Measurements from ENCODE around the gene CSHL1.
"Not testable (repeated sequence)": the region's sequence is repeated elsewhere in the genome, so short reads cannot be mapped to it uniquely, and the experiment has no call there.

DNA sequence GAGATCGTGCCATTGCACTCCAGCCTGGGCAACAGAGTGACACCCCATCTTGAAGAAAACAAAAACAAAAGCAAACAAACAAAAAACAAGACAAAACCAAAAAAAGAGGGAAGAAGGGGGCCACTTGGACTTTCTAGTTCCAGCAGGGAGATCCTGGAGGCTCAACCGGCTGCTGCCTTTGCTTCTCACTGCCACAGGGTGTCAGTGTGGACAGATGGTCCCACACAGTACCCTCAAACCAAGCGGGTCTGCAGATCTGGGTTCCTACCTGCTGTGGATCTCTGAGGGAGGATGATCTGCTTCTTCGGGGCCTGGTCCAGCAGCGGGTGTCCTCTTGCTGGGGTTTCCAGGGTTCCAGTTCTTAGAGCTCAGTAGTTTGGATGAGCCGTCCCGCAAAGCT, 44.4 kb downstream of the CSHL1 start:
- TF ChIP-seq POLR2A (IDR thresholded peaks at IDR 0.05): not testable (repeated sequence)
- TF ChIP-seq, protein P1, sequence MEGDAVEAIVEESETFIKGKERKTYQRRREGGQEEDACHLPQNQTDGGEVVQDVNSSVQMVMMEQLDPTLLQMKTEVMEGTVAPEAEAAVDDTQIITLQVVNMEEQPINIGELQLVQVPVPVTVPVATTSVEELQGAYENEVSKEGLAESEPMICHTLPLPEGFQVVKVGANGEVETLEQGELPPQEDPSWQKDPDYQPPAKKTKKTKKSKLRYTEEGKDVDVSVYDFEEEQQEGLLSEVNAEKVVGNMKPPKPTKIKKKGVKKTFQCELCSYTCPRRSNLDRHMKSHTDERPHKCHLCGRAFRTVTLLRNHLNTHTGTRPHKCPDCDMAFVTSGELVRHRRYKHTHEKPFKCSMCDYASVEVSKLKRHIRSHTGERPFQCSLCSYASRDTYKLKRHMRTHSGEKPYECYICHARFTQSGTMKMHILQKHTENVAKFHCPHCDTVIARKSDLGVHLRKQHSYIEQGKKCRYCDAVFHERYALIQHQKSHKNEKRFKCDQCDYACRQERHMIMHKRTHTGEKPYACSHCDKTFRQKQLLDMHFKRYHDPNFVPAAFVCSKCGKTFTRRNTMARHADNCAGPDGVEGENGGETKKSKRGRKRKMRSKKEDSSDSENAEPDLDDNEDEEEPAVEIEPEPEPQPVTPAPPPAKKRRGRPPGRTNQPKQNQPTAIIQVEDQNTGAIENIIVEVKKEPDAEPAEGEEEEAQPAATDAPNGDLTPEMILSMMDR (IDR thresholded peaks at IDR 0.05): not testable (repeated sequence)

Data from suprapubic skin (tissue), 3 donors.